GM19438 (cell line): ENCODE results near the gene NBDY.

Experiments used
- ATAC-seq: cut with Tn5 transposase; IDR thresholded peaks from one replicate; pipeline ENCODE4 v1.9.1; 2021; ENCODE audit warnings: low read depth; ENCODE audit not compliant: unreplicated experiment

Gene NBDY

DNA sequence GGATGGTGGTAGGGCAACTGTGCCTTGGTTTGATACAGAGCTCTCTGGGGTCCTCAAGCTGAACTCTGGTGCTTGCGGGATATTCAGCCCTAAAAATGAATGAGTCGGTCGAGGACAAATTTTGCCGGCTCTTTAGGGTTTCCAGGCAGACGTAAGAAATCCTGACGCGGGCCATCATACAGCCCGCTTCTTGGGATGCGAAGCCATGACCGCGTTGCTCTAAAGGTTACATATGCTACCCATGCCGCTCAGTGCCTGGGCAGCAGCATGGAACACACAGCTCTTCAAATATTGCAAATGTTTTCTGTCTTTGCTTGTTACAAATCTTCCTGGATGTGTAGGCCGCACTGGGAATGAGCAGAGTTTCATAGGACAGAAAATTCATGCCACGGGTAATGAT is 55.6 kb downstream of the NBDY start:
- no peak for ATAC-seq

DNA sequence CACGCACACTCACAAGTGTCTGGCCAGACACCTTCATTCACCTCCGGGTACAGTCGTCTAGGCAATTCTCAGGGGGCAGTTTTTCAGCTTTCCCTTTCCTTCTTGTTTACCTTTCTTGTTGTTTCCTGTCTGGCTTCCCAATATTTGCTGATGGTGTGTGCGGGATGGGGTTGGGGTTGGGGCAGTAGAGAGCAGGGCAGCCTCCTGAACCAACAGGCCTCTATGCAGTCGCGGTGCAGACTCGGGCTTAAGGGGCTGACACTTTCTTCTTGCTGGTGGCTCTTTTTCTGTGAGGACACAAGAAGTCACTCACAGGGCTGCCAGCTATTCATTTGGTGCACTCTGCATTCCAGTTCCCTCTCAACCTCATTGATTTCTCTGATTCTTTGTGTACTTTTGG is 56.4 kb downstream of the NBDY start:
- no peak for ATAC-seq

DNA sequence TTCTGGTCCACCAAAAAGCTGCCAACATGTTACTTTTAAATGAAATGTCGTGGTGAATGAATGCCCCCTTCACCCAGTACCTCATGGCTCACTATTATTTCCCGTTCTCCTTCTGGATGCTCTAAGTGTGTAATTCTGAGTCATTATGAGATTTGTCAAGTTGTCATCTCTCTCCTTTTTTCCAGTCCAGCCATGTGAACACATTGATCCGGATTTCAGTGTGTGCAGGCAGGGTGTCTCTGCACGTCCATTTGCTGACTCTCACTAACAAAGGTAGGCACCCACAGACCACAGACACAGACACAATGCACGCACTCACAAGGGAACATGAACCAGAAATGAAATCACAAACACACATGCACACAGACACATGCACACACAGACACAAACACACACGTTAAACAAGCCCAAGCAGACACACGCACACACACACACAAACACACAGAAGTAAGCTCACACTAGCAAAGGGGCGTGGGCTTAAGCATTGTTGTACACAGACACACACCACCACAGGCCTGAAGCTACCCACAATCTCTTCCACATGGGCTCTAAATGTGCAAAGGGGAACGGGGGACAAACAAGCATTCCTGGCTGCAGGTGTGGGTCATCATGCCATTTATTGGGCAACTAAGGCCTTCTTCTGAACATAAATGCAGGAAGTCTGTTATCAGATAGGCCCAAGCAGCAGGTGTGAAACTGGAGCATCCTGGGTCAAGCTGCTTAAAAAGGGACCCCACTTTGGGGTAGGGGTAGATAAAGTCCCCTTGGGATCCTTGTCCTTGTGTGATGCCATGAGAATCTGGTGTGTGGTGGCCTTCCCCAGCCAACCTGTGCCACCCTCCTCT is 58.1 kb downstream of the NBDY start:
- no peak for ATAC-seq

DNA sequence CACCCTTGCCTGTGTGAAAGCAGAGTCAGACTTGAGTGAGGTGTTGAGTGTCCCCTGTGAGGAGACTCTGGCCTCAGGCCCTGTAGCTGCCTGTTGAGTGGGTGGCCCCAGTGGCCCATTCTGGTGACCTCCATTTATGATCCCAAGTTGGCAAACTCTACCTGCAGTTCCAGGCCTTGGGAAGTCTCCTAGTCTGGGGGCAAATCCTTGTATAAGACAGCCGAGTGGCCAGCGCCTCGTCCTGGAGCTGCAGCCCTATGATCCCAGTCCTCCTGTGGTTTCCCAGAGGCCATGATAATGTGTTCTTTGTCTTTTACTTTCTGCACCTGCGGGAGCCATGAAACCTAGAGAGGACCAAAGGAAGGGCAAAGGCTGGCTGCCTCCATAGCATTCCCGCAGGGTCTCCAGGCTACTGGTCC is 58.7 kb downstream of the NBDY start:
- no peak for ATAC-seq

DNA sequence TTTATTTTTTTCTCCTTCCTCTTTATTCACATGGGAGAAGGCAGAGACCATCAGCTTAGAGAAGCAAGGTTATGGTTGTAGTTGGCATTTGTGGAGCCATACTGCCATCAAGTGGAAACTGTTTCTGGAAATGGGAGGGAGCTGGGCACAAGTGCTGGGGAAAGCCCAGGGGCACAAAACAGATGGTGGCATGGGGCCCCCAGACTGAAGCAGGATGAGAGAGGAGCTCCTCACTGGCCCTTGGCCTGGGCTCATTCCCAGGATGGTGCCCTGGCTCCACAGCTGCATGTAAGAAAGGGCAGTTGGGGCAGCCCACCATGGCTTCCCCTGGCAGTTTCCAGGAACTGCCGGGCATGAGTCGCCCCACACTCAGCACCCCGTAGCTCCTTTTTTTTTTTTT is 59.2 kb downstream of the NBDY start:
- no peak for ATAC-seq

DNA sequence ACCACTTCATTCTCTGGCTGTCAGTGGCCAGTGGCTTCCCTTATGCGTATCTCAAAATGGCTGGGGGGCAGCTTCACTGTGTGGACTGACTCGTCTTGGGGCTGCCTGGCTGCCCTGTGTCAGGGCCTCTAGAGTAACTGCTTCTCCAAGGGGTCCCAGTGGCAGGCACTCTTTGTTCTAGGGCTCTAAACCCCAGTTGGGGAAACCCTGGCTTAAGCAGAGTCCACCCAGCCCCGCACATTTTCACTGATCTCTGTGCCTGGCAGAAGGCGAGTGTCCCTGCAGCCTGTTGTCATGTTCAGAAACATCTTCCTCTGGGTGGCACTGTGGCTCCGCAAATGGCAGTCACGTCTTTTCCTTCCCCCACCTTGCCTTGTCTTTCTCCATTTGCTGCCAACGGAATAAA is 59.7 kb downstream of the NBDY start:
- ATAC-seq, result no peak

DNA sequence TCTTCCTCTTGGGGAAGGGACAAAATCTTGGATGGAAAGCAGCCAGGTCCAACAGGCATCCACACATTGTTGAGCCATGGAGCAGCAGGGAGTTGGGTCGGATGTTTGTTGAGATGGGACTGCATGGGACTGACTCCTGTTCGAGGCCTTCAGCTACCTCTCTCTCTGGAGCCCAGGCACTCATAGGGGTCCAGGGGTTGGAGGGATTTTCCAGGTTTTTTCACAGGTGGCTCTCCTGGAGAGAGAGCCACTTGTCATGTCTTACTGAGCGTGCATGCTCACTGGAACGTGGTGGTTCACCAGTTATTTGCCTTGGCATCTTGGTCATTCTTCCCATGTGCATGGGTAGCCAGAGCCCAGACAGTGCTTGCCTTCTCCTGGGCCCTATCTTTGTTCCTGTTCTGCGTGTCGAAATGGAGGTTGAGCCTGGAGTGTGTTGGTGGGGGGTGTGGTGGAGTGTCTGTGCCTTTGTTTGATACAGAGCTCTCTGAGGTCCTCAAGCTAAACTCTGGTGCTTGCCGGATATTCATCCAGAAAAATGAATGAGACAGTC is 60.6 kb downstream of the NBDY start:
- ATAC-seq, result no peak

DNA sequence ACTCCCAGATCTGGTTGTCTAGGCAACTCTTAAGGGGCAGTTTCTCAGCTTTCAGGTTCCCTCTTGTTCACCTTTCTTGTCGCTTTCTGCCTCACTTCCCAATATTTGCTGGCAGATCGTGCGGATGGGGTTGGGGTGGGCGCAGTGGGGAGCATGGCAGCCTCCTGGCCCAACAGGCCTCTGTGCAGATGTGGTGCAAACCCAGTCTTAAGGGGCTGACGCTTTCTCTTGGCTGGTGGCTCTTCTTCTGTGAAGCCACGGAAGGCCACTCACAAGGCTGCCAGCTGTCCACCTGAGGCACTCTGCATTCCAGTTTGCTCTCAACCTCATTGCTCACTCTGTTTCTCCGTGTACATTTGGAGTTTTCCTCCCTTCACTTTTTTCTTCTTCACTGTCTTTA is 61.7 kb downstream of the NBDY start:
- no peak for ATAC-seq

DNA sequence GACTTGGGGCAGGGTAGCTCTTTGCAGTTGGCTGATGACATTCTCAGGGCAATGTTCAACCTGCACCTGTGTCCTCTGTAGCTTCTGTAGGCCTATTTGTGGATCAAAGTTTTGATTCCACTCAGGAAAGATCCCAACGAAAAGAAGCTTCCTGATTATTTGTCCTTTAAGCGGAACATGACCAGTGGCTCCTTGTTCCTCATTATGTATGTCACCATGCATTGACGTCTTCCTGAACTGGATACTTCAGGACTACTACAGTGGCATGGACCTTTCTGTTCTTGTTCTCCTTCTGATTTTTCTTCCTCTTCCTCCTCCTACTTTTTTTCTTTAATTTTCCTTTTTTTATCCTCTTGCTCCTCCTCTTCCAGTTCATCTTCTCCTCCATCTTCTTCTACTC is 62.4 kb downstream of the NBDY start:
- no peak for ATAC-seq

DNA sequence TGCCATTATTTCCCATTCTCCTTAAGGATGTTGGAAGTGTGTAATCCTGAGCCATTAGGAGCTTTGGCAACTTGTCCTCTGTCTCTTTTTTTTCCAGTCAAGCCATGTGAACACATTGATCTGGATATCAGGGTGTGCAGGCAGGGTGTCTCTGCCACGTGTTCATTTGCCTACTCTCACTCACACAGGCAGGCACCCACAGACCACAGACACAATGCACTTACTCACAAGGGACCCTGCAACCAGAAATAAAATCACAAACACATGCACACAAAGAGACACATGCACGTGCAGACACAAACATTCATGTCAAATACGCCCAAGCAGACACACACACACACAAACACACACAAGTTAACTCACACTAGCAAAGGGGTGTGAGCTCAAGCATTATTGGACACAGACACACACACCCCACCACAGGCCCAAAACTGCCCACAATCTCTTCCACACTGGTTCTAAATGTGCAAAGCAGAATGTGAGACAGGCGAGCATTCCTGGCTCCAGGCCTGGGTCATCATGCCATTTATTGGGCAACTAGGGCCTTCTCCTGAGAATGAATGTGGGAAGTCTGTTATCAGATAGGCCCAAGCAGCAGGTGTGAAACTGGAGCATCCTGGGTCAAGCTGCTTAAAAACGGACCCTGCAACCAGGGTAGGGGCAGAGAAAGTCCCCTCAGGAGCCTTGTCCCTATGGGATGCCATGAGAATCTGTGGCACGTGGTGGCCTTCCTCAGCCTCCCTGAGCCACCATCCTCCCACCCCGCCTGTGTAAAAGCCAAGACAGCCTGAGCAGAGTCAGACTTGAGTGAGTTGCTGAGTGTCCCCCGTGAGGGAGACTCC is 63.4 kb downstream of the NBDY start:
- ATAC-seq, result no peak

DNA sequence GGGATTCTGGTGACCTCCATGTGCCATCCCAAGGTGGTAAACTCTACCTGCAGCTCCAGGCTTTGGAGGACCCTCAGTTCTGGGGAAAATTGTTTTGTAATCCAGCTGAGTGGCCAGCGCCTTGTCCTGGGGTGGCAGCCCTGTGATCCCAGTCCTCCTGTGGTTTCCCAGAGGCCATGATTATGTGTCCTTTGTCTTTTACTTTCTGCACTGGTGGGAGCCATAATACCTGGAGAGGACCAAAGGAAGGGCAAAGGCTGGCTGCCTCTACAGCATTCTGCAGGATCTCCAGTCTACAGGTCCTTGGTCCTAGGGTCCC is 64.0 kb downstream of the NBDY start:
- no peak for ATAC-seq

DNA sequence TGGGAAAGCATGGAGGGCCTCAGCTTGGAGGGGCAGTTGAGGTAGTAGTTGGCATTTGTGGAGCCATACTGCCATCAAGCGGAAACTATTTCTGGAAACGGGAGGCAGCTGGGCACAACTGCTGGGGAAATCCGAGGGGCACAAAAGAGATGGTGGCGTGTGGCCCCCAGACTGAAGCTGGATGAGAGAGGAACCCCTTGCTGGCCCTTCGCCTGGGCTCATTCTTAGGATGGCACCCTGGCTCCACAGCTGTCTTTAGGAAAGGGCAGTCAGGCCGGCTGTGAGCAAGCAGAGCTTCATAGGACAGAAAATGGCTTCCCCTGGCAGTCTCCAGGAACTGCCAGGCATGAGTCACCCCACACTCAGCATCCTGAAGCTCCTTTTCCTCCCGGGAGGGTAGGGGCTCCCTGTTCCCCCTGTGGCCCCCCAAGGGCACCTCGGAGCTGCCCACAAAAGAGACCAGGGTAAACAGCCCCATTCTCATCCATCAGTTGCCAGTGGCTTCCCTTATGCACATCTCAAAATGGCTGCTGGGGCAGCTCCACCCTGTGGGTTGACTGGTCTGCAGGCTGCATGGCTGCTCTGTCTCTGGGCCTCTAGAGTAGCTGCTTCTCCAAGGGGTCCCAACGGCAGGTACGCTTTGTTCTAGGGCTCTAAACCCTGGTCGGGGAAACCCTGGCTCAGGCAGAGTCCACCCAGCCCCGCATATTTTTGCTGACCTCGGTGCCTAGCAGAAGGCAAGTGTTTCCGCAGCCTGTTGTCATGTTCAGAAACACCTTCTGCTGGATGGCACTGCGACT is 64.7 kb downstream of the NBDY start:
- ATAC-seq, result no peak

DNA sequence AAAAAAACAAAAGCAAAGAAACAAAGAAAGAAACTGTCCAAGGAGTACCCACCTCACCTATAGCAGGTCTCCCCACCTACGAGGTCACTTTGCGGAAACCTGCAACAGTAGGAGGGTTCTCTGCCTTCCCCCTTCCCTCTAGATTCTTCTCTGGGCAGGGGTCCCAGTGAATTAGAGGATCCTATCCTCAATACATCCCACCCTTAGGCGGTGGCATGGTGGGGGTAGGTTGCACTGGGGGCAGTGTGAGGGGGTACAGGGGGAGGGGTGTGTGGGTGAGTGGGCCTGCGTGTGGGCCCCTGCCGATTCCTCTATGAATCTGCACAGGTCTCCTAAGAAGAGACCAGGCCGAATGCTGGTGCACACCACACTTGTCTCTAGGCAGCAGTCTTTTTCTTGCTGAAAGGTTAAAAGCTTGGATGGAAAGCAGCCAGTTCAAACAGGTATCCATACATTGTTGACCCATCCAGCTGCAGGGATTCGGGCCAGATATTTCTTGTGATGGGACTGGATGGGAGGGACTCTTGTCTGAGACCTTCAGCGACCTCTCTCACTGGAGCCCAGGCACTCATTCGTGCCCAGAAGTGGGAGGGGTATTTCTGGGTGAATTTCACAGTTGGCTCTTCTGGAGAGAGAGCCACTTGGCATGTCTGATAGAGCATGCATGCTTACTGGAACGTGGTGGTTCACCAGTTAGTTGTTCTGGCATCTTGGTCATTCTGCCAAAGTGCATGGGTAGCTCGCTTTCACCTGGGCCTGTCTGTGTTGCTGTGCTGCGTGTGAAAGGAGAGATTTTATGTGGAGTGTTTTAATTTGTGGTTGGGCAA is 65.6 kb downstream of the NBDY start:
- no peak for ATAC-seq

DNA sequence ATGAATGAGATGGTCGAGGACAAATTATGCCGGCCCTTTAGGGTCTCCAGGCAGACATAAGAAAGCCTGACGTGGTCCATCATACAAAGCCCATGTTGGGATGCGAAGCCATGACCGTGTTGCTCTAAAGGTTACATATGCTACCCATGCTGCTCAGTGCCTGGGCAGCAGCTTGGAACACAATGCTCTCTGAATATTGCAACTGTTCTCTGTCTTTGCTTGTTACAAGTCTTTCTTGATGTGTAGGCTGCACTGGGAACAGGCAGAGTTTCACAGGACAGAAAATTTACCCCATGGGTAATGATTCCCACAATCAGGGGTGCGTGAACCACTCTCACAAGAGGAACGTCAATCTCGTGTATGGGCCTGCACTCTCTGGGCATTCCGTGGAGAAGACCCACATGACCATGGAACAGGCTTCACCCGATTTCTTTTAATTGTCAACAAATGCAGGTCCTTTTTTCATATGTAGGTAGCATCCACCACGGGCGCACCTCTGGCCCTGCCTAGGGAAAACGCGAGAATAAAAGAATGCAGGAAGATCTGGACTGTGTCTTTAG is 66.3 kb downstream of the NBDY start:
- ATAC-seq, result no peak

DNA sequence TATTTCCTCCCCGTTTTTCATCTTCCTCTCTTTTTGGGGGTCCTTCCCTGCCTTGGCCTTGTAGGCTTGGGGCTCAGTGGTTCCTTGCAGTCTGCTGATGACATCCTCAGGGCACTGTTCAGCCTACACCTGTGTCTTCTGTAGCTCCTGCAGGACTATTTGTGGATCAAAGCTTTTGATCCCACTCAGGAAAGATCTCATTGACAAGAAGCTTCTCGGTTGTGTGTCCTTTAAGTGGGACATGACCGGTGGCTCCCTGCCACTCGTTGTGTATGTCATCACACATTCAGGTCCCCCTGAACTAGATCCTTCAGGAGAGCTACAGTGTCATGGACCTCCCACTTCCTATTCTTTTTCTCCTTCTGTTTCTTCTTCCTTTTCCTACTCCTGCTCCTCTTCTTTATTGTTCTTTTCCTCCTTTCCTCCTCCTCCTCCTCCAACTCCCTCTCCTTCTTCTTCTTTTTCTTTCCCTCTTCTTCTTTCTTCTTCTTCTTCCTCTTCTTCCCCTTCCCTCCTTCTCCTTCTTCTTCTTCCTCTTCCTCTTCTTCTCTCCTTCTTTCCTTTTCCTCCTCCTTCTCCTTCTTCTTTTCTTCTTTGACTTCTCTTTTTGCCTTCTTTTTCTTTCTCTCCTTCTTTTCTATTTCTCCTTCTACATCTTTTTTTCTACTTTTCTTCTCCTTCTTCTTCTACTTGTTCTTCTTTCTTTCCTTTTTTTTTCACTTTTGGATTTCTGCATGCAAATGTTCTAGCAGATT is 67.8 kb downstream of the NBDY start:
- no peak for ATAC-seq

DNA sequence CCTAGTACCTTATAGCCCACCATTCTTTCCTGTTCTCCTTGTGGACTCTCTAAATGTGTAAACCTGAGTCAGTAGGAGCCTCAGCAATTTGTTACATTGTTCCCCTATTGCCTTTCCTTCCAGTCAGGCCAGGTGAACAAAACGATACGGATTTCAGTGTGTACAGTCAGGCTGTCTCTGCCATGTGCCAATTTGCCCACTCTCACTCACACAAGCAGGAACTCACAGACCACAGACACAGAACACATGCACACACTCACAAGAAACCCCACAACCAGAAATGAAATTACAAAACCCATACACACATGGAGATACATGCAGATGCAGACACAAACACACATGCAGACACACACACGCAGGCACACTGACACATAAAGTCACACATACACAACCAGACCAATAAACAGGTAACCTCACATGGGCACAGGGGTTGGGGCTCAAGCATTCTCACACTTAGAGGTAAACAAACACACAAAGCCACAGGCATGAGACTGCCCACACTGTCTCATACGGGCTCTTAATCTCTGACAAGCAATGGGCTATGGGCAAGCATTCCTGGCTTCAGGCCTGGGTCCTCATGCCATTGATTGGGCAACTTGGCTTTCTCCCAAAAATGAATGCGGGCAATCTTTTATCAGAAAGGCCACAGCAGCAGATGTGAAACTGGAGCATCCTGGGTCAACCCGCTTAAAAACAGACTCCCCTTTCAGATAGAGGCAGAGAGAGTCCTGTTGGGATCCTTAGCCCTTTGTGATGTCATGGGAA is 68.7 kb downstream of the NBDY start:
- no peak for ATAC-seq

DNA sequence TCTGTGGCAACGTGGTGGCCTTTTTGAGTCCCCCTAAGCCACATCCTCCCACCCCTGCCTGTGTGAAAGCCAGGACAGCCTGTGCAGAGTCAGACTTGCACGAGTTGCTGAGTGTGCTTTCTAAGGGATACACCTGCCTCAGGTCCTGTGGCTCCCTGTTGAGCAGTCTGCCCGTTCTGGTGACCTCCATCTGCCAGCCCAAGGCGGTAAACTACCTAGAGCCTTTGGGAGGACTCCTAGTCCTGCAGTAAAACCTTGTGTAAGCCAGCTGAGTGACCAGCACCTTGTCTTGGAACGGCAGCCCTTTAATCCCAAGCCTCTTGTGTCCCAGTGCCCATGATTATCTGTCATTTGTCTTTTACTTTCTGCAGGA is 69.3 kb downstream of the NBDY start:
- ATAC-seq, result no peak
